IMR-90 (cell line): ENCODE results near the gene NAT10. TPM values are rescaled to one million over a fixed set of nuclear protein-coding genes. Genes with fewer than 3 reads are reported as not detected.

Experiments
- ATAC-seq: fragments of 200-7000 bp; cut with Tn5 transposase; 2 replicates; pipeline ENCODE4 v1.9.1; 2020; ENCODE audit warnings: low read depth, mild to moderate bottlenecking, moderate library complexity
- BruUV-seq: library from RNA; stranded (reverse); fragments of 400-500 nt; replicated peaks from 2 replicates; lab custom pipeline; 2021; lab: Mats Ljungman, UMichigan
- CTCF ChIA-PET: fragments of 300-600 bp; formaldehyde crosslinking; extraction: SDS; loops from one replicate; lab custom pipeline; 2021; ENCODE audit warnings: antibody characterized with exemption; lab: Yijun Ruan, JAX
- POLR2A ChIA-PET: fragments of 300-600 bp; sonication (Branson Sonifier 250); formaldehyde crosslinking; loops from one replicate; lab custom pipeline; 2022; ENCODE audit warnings: antibody characterized with exemption; ENCODE audit not compliant: unreplicated experiment; lab: Charles Lee
- DNase-seq: peaks from one replicate; pipeline ENCODE4 v3.0.0; 2013
- H2AFZ ChIP-seq: replicated peaks from 2 replicates; pipeline ENCODE3; 2013; ENCODE audit warnings: low read length, mild to moderate bottlenecking; ENCODE audit not compliant: poor library complexity
- H2AK5ac ChIP-seq: 2 replicates; pipeline ENCODE4 v1.6.1; 2013; ENCODE audit warnings: low read depth, low read length, inconsistent platforms
- H2AK9ac ChIP-seq: replicated peaks from 2 replicates; pipeline ENCODE3; 2013; ENCODE audit warnings: mild to moderate bottlenecking, low read depth, low read length, moderate library complexity; ENCODE audit not compliant: poor library complexity
- H2BK120ac ChIP-seq: 2 replicates; pipeline ENCODE4 v1.6.1; 2013; ENCODE audit warnings: low read depth, low read length, inconsistent platforms
- H2BK15ac ChIP-seq: 3 replicates; pipeline ENCODE4 v1.6.1; 2013; ENCODE audit warnings: low read depth, low read length, inconsistent platforms
- H2BK20ac ChIP-seq: 2 replicates; pipeline ENCODE4 v1.6.1; 2013; ENCODE audit warnings: low read depth, mild to moderate bottlenecking, inconsistent platforms, low read length, moderate library complexity
- H2BK5ac ChIP-seq: 2 replicates; pipeline ENCODE4 v1.6.1; 2013; ENCODE audit warnings: mild to moderate bottlenecking, low read depth, low read length, inconsistent platforms; ENCODE audit not compliant: poor library complexity, severe bottlenecking
- H3K14ac ChIP-seq: replicated peaks from 2 replicates; pipeline ENCODE4 v1.6.1; 2013; ENCODE audit warnings: low read depth, low read length, inconsistent platforms
- H3K18ac ChIP-seq: 2 replicates; pipeline ENCODE4 v1.6.1; 2013; ENCODE audit warnings: low read depth, low read length, control low read depth
- H3K23ac ChIP-seq: 2 replicates; pipeline ENCODE4 v1.6.1; 2013; ENCODE audit warnings: low read depth, low read length, inconsistent platforms
- H3K27ac ChIP-seq: 2 replicates; pipeline ENCODE4 v1.5.1; 2013; ENCODE audit warnings: mild to moderate bottlenecking, control low read depth, low read length; ENCODE audit not compliant: insufficient read depth
- H3K27me3 ChIP-seq: 2 replicates; pipeline ENCODE4 v1.6.1; 2013; ENCODE audit warnings: low read length; ENCODE audit not compliant: control insufficient read depth, insufficient read depth
- H3K36me3 ChIP-seq: 2 replicates; pipeline ENCODE4 v1.6.1; 2013; ENCODE audit warnings: low read length, mixed read lengths; ENCODE audit not compliant: control insufficient read depth, insufficient read depth
- H3K4ac ChIP-seq: 2 replicates; pipeline ENCODE4 v1.6.1; 2013; ENCODE audit warnings: low read depth, low read length, inconsistent platforms
- H3K4me1 ChIP-seq: 2 replicates; pipeline ENCODE4 v1.6.1; 2013; ENCODE audit warnings: low read length, mixed read lengths; ENCODE audit not compliant: control insufficient read depth, insufficient read depth
- H3K4me2 ChIP-seq: 2 replicates; pipeline ENCODE4 v1.6.1; 2013; ENCODE audit warnings: low read depth, mild to moderate bottlenecking, control low read depth, low read length, moderate library complexity
- H3K4me3 ChIP-seq: 2 replicates; pipeline ENCODE4 v1.5.1; 2013; ENCODE audit warnings: low read depth, mild to moderate bottlenecking, control low read depth, low read length, moderate library complexity; ENCODE audit not compliant: insufficient read depth
- H3K56ac ChIP-seq: 2 replicates; pipeline ENCODE4 v1.6.1; 2013; ENCODE audit warnings: low read length, inconsistent platforms; ENCODE audit not compliant: insufficient read depth; ENCODE audit errors: extremely low read depth
- H3K79me1 ChIP-seq, 2 experiments: 2 replicates each; pipeline ENCODE4 v1.6.1; 2013; ENCODE audit warnings: low read length in 2 of 2, inconsistent platforms in 1 of 2, low read depth in 1 of 2
- H3K9ac ChIP-seq: 2 replicates; pipeline ENCODE4 v1.6.1; 2013; ENCODE audit warnings: low read depth, low read length, control low read depth
- H3K9me1 ChIP-seq: 2 replicates; pipeline ENCODE4 v1.6.1; 2013; ENCODE audit warnings: low read length, inconsistent platforms; ENCODE audit not compliant: insufficient read depth
- H3K9me3 ChIP-seq: 2 replicates; pipeline ENCODE4 v1.6.1; 2013; ENCODE audit warnings: low read length; ENCODE audit not compliant: control insufficient read depth, insufficient read depth
- H4K20me1 ChIP-seq: 2 replicates; pipeline ENCODE4 v1.6.1; 2013; ENCODE audit warnings: low read length, inconsistent platforms; ENCODE audit not compliant: insufficient read depth
- H4K5ac ChIP-seq: 2 replicates; pipeline ENCODE4 v1.6.1; 2013; ENCODE audit warnings: mild to moderate bottlenecking, low read depth, low read length, control low read depth
- H4K8ac ChIP-seq, 2 experiments: 2 replicates each; pipeline ENCODE4 v1.6.1; 2013; ENCODE audit warnings: low read depth in 2 of 2, low read length in 2 of 2, control low read depth in 1 of 2, inconsistent platforms in 1 of 2
- H4K91ac ChIP-seq: 2 replicates; pipeline ENCODE4 v1.6.1; 2013; ENCODE audit warnings: low read depth, low read length, inconsistent platforms; ENCODE audit not compliant: insufficient read depth
- CEBPB ChIP-seq: IDR thresholded peaks from 2 replicates; pipeline ENCODE4 v1.6.1; 2012; ENCODE audit warnings: low read depth, low read length, improper control_type of control experiment
- CTCF ChIP-seq: conservative IDR thresholded peaks from 2 replicates; pipeline ENCODE4 v1.5.1; 2012; ENCODE audit warnings: mild to moderate bottlenecking, low read depth, low read length, improper control_type of control experiment
- ELK1 ChIP-seq: fragments of 150-350 bp; IDR thresholded peaks from 2 replicates; pipeline ENCODE4 v1.6.1; 2016; ENCODE audit warnings: low read depth, mild to moderate bottlenecking, low read length, moderate library complexity, borderline replicate concordance
- FOS ChIP-seq: fragments of 150-350 bp; IDR thresholded peaks from 2 replicates; pipeline ENCODE4 v1.6.1; 2016; ENCODE audit warnings: low read depth, low read length
- MAFK ChIP-seq: IDR thresholded peaks from 2 replicates; pipeline ENCODE4 v1.6.1; 2012; ENCODE audit warnings: low read depth, low read length, improper control_type of control experiment
- MAZ ChIP-seq: IDR thresholded peaks from 2 replicates; pipeline ENCODE4 v1.6.1; 2012; ENCODE audit warnings: low read depth, mild to moderate bottlenecking, low read length, improper control_type of control experiment, moderate library complexity, borderline replicate concordance
- NFE2L2 ChIP-seq: fragments of 150-350 bp; IDR thresholded peaks from 2 replicates; pipeline ENCODE4 v1.6.1; 2016; ENCODE audit warnings: low read depth, mild to moderate bottlenecking, low read length
- POLR2A ChIP-seq: IDR thresholded peaks from 2 replicates; pipeline ENCODE4 v1.6.1; 2012; ENCODE audit warnings: mild to moderate bottlenecking, low read depth, low read length
- RCOR1 ChIP-seq: IDR thresholded peaks from 2 replicates; pipeline ENCODE4 v1.6.1; 2012; ENCODE audit warnings: mild to moderate bottlenecking, low read length, improper control_type of control experiment; ENCODE audit not compliant: insufficient replicate concordance
- SMC3 ChIP-seq: fragments of 150-350 bp; IDR thresholded peaks from 2 replicates; pipeline ENCODE4 v1.6.1; 2016; ENCODE audit warnings: low read depth, mild to moderate bottlenecking, antibody characterized with exemption, low read length, moderate library complexity
- WGBS, 2 experiments: methylation state at CpG; one replicate each; pipeline versions ENCODE4 v1.1.5 to v1.1.7; 2013; ENCODE audit warnings: missing lambda C conversion rate in 2 of 2; ENCODE audit not compliant: insufficient read length in 1 of 2; ENCODE audit errors: extremely low coverage in 2 of 2; 5-methylcytosine and 5-hydroxymethylcytosine counted together
- dilution Hi-C: fragments of 300-500 bp; cut with HindIII; formaldehyde crosslinking; loops from one replicate; pipeline ENCODE4 v1.14.3; 2018; ENCODE audit warnings: low sequenced_read_pairs; ENCODE audit not compliant: unreplicated experiment
- in situ Hi-C: fragments of 300-500 bp; cut with MboI; formaldehyde crosslinking; loops from 3 replicates; pipeline ENCODE4 v1.14.3; 2019; ENCODE audit warnings: low sequenced_read_pairs, inconsistent platforms, mixed read lengths
- intact Hi-C: fragments of 100-400 bp; cut with micrococcal nuclease; formaldehyde crosslinking; loops from 2 replicates; pipeline ENCODE4 v1.10.0; 2022
- polyA plus RNA-seq, 3 experiments: library from polyadenylated mRNA; depleted of rRNA; stranded (reverse); fragments of >200 nt; gene quantifications; 2 replicates each; pipeline ENCODE4 v1.2.3, GENCODE V29; 2012; ENCODE audit warnings: low replicate concordance in 1 of 3
- total RNA-seq: library from RNA; depleted of rRNA; stranded (reverse); fragments of >200 nt; gene quantifications from 2 replicates; pipeline ENCODE4 v1.2.3, GENCODE V29; 2012

Gene NAT10
- total and polyA plus RNA-seq, 2 of the 4 experiments (the other 2 are of a cell fraction): 28.1 to 34.8 TPM

- no peak overlapping the region for H3K18ac ChIP-seq
- H4K91ac ChIP-seq: no peak overlapping the region
- no peak overlapping the region for H3K14ac ChIP-seq
- no TSS peak for BruUV-seq
- CTCF ChIA-PET: no interaction called here
- no peak for TF ChIP-seq ELK1
- no peak for TF ChIP-seq SMC3
- no peak for TF ChIP-seq RCOR1
- no peak for TF ChIP-seq MAZ
- no peak for TF ChIP-seq POLR2A
- TF ChIP-seq FOS: no peak
- TF ChIP-seq NFE2L2: no peak
- no peak for TF ChIP-seq MAFK
- no peak for TF ChIP-seq CTCF
- no peak for TF ChIP-seq CEBPB
- ATAC-seq (no peak), DNase-seq (no peak)
- H2AK5ac ChIP-seq: no peak overlapping the region
- POLR2A ChIA-PET: no interaction called here
- no peaks in the 10 kb centered on the region for H3K79me1 ChIP-seq
- H2AK9ac ChIP-seq: no peak overlapping the region
- H3K4ac ChIP-seq: no peak overlapping the region
- in situ Hi-C loops (no loop called here), dilution Hi-C loops (loop anchor here (25.0 kb wide), 1 partner anchor 156 kb away; no protein-coding TSS in a partner anchor), intact Hi-C loops (no loop called here)
- no peak overlapping the region for H3K9ac ChIP-seq
- H3K4me2 ChIP-seq: no peak overlapping the region
- H2BK120ac ChIP-seq: no peak overlapping the region
- H3K4me1 ChIP-seq: peaks cover 8% of the 10 kb centered on the region; the same call in 1 of the 2 replicates
- H3K4me3 ChIP-seq: no peak overlapping the region
- no peaks in the 10 kb centered on the region for H4K20me1 ChIP-seq
- H2BK5ac ChIP-seq: no peak overlapping the region
- peaks cover 2% of the 10 kb centered on the region; the same call in 1 of the 2 replicates for H3K9me1 ChIP-seq
- no peaks in the 10 kb centered on the region for H3K36me3 ChIP-seq
- H2BK15ac ChIP-seq: no peak overlapping the region
- no peak overlapping the region for H4K5ac ChIP-seq
- H3K56ac ChIP-seq: no peak overlapping the region
- no peak overlapping the region for H4K8ac ChIP-seq
- no peak overlapping the region for H3K23ac ChIP-seq
- H2AFZ ChIP-seq: no peak overlapping the region
- H3K27ac ChIP-seq: no peak overlapping the region
- H3K9me3 ChIP-seq: no peaks in the 10 kb centered on the region
- peaks cover 3% of the 10 kb centered on the region; the same call in 1 of the 2 replicates for H3K27me3 ChIP-seq
- WGBS, 2 experiments: no CpG with 5 or more reads among the region's 5 CpGs
- no peak overlapping the region for H2BK20ac ChIP-seq
Measured at GRCh38 chr11:34181251-34181650, 75.8 kb downstream of the NAT10 start.
